GM12878 (cell line): ENCODE data around the gene CD244. TPM values are rescaled to one million over a fixed set of nuclear protein-coding genes. Genes with fewer than 3 reads are reported as not detected.

ENCODE experiments used
- ATAC-seq: fragments of 200-7000 bp; cut with Tn5 transposase; 3 replicates; pipeline ENCODE4 v1.9.1; 2020; ENCODE audit warnings: mild to moderate bottlenecking, moderate library complexity
- BruUV-seq: library from RNA; stranded (reverse); fragments of 400-500 nt; replicated peaks from 2 replicates; lab custom pipeline; 2021; lab: Mats Ljungman, UMichigan
- CTCF ChIA-PET: fragments of 300-600 bp; sonication (Branson Sonifier 250); formaldehyde crosslinking; extraction: SDS; loops from one replicate; lab custom pipeline; 2021; ENCODE audit warnings: inconsistent platforms; lab: Yijun Ruan, JAX
- POLR2A ChIA-PET: fragments of 350-600 bp; formaldehyde crosslinking; extraction: SDS; loops from one replicate; lab custom pipeline; 2021; ENCODE audit warnings: inconsistent platforms; lab: Charles Lee
- RAD21 ChIA-PET: fragments of 300-600 bp; sonication (Branson Sonifier 250); formaldehyde crosslinking; loops from one replicate; lab custom pipeline; 2023; ENCODE audit warnings: antibody characterized with exemption; ENCODE audit not compliant: unreplicated experiment; lab: Charles Lee
- SMC1A ChIA-PET: fragments of 300-600 bp; sonication (Branson Sonifier 250); formaldehyde crosslinking; loops from one replicate; lab custom pipeline; 2023; ENCODE audit not compliant: unreplicated experiment, uncharacterized antibody; lab: Charles Lee
- DNase-seq: peaks from one replicate; pipeline ENCODE4 v3.0.0-alpha.2; 2011; ENCODE audit warnings: low read depth, low spot score
- FAIRE-seq: peaks from 3 replicates; lab custom pipeline; 2011; peaks lifted over from hg19 to GRCh38; lab: Jason Lieb, UNC
- H2AFZ ChIP-seq: 2 replicates; pipeline ENCODE4 v1.6.0; 2011; ENCODE audit warnings: low read depth, low read length, control low read depth; ENCODE audit not compliant: control insufficient read depth
- H3K27ac ChIP-seq: 2 replicates; pipeline ENCODE4 v1.5.1; 2011; ENCODE audit warnings: control low read depth; ENCODE audit not compliant: control insufficient read depth, insufficient read depth
- H3K27me3 ChIP-seq, 2 experiments: replicated peaks in 1 of 2; 2 replicates each; pipeline versions ENCODE4 v1.6.0 to v1.6.1; 2011; ENCODE audit warnings: low read length in 1 of 2; ENCODE audit not compliant: control insufficient read depth in 2 of 2, insufficient read depth in 2 of 2
- H3K36me3 ChIP-seq, 2 experiments: 2 replicates each; pipeline ENCODE4 v1.5.1; 2011; ENCODE audit warnings: low read length in 1 of 2; ENCODE audit not compliant: control insufficient read depth in 2 of 2, insufficient read depth in 2 of 2
- H3K4me1 ChIP-seq: 2 replicates; pipeline ENCODE4 v1.6.1; 2011; ENCODE audit warnings: mild to moderate bottlenecking, low read length, moderate library complexity, mixed read lengths; ENCODE audit not compliant: control insufficient read depth, insufficient read depth
- H3K4me2 ChIP-seq: 2 replicates; pipeline ENCODE4 v1.6.0; 2011; ENCODE audit warnings: control low read depth; ENCODE audit not compliant: control insufficient read depth, insufficient read depth
- H3K4me3 ChIP-seq: fragments of 200-600 bp; sonication (generic); 2 replicates; pipeline ENCODE4 v1.5.1; 2016
- H3K79me2 ChIP-seq: 2 replicates; pipeline ENCODE4 v1.6.0; 2011; ENCODE audit warnings: low read length; ENCODE audit not compliant: control insufficient read depth, insufficient read depth
- H3K9ac ChIP-seq: 2 replicates; pipeline ENCODE4 v1.8.0; 2011; ENCODE audit warnings: low read length, control low read depth, mixed read lengths; ENCODE audit not compliant: control insufficient read depth, insufficient read depth
- H3K9me3 ChIP-seq: replicated peaks from 3 replicates; pipeline ENCODE4 v1.5.1; 2011; ENCODE audit warnings: mild to moderate bottlenecking, low read length; ENCODE audit not compliant: control insufficient read depth, insufficient read depth
- H4K20me1 ChIP-seq: 2 replicates; pipeline ENCODE4 v1.6.0; 2011; ENCODE audit not compliant: control insufficient read depth, insufficient read depth
- BACH1 ChIP-seq: fragments of 450-650 bp; IDR thresholded peaks from 2 replicates; pipeline ENCODE4 v1.6.1; 2017; ENCODE audit warnings: mild to moderate bottlenecking, borderline replicate concordance
- BHLHE40 ChIP-seq, 2 experiments: fragments of 450-650 bp in 1 of 2; IDR thresholded peaks; 2 replicates each; pipeline ENCODE4 v1.6.1; 2011 to 2017; ENCODE audit warnings: low read depth in 2 of 2, borderline replicate concordance in 1 of 2, improper control_type of control experiment in 1 of 2, low read length in 1 of 2, mild to moderate bottlenecking in 1 of 2
- ETV6 ChIP-seq, 2 experiments: fragments of 450-650 bp in 1 of 2; IDR thresholded peaks in 1 of 2; conservative IDR thresholded peaks in 1 of 2; 2 replicates each; pipeline ENCODE4 v1.6.1; 2014; ENCODE audit warnings: antibody characterized with exemption in 1 of 2, borderline replicate concordance in 1 of 2, low read depth in 1 of 2, mild to moderate bottlenecking in 1 of 2, moderate library complexity in 1 of 2
- KLF5 ChIP-seq: fragments of 450-650 bp; IDR thresholded peaks from 2 replicates; pipeline ENCODE4 v1.6.1; 2014; ENCODE audit warnings: mild to moderate bottlenecking; ENCODE audit not compliant: partially characterized antibody
- SMAD5 ChIP-seq: IDR thresholded peaks from 2 replicates; pipeline ENCODE4 v1.6.1; 2016; ENCODE audit warnings: antibody characterized with exemption, low read depth
- USF2 ChIP-seq: IDR thresholded peaks from 2 replicates; pipeline ENCODE4 v1.6.1; 2011; ENCODE audit warnings: low read depth, low read length, improper control_type of control experiment, borderline replicate concordance
- ZNF207 ChIP-seq: fragments of 450-650 bp; IDR thresholded peaks from 2 replicates; pipeline ENCODE4 v1.6.1; 2014; ENCODE audit warnings: antibody characterized with exemption, mild to moderate bottlenecking, borderline replicate concordance
- ZSCAN29 ChIP-seq: fragments of 450-650 bp; IDR thresholded peaks from 2 replicates; pipeline ENCODE4 v1.6.1; 2017; ENCODE audit warnings: mild to moderate bottlenecking, moderate library complexity
- WGBS: methylation state at CpG from one replicate; pipeline ENCODE4 v1.1.6; 2016; ENCODE audit warnings: low lambda C conversion rate; ENCODE audit not compliant: insufficient replicate concordance, insufficient coverage; ENCODE audit errors: missing lambda C conversion rate; 5-methylcytosine and 5-hydroxymethylcytosine counted together
- in situ Hi-C: fragments of 300-500 bp; cut with MboI; formaldehyde crosslinking; loops from 9 replicates; pipeline ENCODE4 v1.14.3; 2018; ENCODE audit warnings: mixed read lengths
- intact Hi-C: fragments of 100-400 bp; cut with micrococcal nuclease; formaldehyde crosslinking; loops from one replicate; pipeline ENCODE4 v1.14.2; 2022; ENCODE audit not compliant: unreplicated experiment
- polyA plus RNA-seq, 11 experiments: library from polyadenylated mRNA; depleted of rRNA in 4 of 11; unstranded in 6 of 11; stranded (reverse) in 5 of 11; fragments of >200 nt; fragmentation: Nextera tagmentation in 4 of 11; fragmentation: Illumina TruSeq in 1 of 11; extraction: Ambion mirVana in 4 of 11; extraction: Trizol in 1 of 11; gene quantifications; 1 replicate in 1 of 11; 2 replicates in 10 of 11; pipeline versions ENCODE4 v1.2.1 to v1.2.3, GENCODE V29; 2011 to 2016; ENCODE audit warnings: inconsistent platforms in 2 of 11, missing spikeins in 2 of 11, low read depth in 1 of 11
- total RNA-seq, 4 experiments: library from RNA; depleted of rRNA in 3 of 4; stranded (reverse); fragments of >200 nt in 3 of 4; fragmentation: Illumina TruSeq in 1 of 4; extraction: Trizol in 1 of 4; gene quantifications; 2 replicates each; pipeline versions ENCODE4 v1.2.1 to v1.2.3, GENCODE V29; 2013 to 2021

Gene CD244
- total and polyA plus RNA-seq, 10 of the 15 experiments (the other 5 are each of a cell fraction or from before 2014, with no cell fraction given): 0.24 to 13.6 (median 0.73) TPM

DNA sequence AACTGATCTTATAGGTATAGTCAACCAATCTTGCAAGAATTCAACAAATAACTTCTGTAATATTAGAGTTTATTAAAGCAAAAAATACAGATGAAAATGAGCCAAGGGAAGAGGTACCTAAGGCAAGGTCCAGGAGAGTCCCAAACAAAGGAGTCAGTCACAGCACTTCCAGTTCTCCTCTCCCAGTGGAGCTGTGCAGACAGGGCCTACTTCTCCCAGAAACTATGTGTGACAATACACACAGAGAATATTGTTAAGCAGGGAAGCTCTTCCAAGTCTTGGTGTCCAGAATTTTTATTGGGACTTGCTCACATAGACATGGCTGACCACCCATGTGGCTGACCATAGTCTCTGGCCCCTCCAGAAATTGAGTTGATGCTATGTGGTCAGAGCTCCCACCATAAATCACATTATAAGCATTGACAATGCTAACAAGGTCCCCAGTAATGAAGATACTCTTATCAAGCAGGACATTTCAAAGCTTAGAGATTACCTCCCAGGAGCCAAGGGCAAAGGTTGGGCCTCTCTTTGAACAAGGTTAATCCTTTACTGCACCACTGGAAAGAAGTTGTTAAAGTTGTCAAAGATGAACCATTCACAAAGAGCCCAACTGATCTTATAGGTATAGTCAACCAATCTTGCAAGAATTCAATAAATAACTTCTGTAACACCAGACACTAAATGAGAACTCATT, 3.5 kb upstream of the CD244 start:
- DNase-seq (no peak), ATAC-seq (no peak), FAIRE-seq (no peak)
- TF ChIP-seq BACH1: no peak
- TF ChIP-seq KLF5: no peak
- Histone ChIP-seq H4K20me1 (no peaks in the 10 kb centered on the region), H2AFZ (no peak overlapping the region), H3K9ac (no peak overlapping the region), H3K79me2 (no peaks in the 10 kb centered on the region), H3K27ac (no peak overlapping the region), H3K27me3 (no peaks in the 10 kb centered on the region), H3K9me3 (no peaks in the 10 kb centered on the region), H3K36me3 (no peaks in the 10 kb centered on the region), H3K4me3 (no peak overlapping the region), H3K4me2 (no peak overlapping the region), H3K4me1 (peaks cover 15% of the 10 kb centered on the region)
- BruUV-seq: no TSS peak
- CTCF ChIA-PET: interaction anchor here (0.8 to 7.0 kb wide), 11 partner anchors 8 to 125 kb away, joined by 3 to 99 read pairs (median 5); partner anchors contain the start of genes ITLN1 and ITLN2
- intact Hi-C loops (no loop called here), in situ Hi-C loops (no loop called here)
- POLR2A ChIA-PET: interaction anchor here (0.8 to 1.8 kb wide), 4 partner anchors 8 to 18 kb away, joined by 3 to 8 read pairs (median 6); no protein-coding TSS in a partner anchor
- RAD21 ChIA-PET: interaction anchor here (0.7 to 3.3 kb wide), 5 partner anchors 8 to 141 kb away, joined by 3 to 17 read pairs (median 7); no protein-coding TSS in a partner anchor
- SMC1A ChIA-PET: interaction anchor here (0.5 to 6.7 kb wide), 12 partner anchors 8 to 1224 kb away, joined by 3 to 41 read pairs (median 10); partner anchors contain the start of gene ITLN2

DNA sequence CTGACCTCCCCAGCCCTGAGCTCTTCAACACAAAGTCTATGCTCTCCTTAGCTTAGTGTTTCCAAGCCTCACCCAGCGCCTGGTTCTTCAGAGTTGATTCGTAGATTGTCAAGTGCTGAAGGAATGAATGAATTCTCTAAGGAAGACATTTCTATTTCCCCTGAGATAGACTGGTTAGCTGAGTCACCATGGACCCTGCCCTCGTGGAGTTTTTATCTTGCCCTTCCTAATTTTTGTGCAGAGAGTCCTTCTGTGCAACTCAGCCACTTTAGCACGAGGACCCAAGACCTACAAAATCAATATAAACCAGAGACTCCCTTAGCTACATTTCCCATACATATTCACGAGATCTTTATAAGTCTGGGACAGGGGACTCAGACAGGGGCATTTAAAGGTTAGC, 2.6 kb upstream of the CD244 start:
- SMC1A ChIA-PET: interaction anchor here (0.8 to 6.7 kb wide), 16 partner anchors 9 to 193 kb away, joined by 3 to 41 read pairs (median 6); partner anchors contain the start of gene ITLN2
- CTCF ChIA-PET: interaction anchor here (0.7 to 7.0 kb wide), 16 partner anchors 10 to 214 kb away, joined by 3 to 99 read pairs (median 4); partner anchors contain the start of genes ITLN1 and ITLN2
- no TSS peak for BruUV-seq
- H3K27me3 ChIP-seq: no peaks in the 10 kb centered on the region
- H3K9ac ChIP-seq: no peak overlapping the region
- no peak for DNase-seq
- no peaks in the 10 kb centered on the region for H4K20me1 ChIP-seq
- no peaks in the 10 kb centered on the region for H3K79me2 ChIP-seq
- no peak overlapping the region for H3K4me3 ChIP-seq
- TF ChIP-seq SMAD5 (no peak), ZNF207 (no peak), ZSCAN29 (no peak), USF2 (no peak), ETV6 (conservative IDR thresholded peaks at IDR 0.05 in 1 of 2, IDR thresholded peaks at IDR 0.05 in 1 of 2; ENCODE audit: borderline replicate concordance in 1 of 2, low read depth in 1 of 2) (no peak), BHLHE40 (IDR thresholded peaks at IDR 0.05; ENCODE audit: borderline replicate concordance in 1 of 2, low read depth in 2 of 2, low read length in 1 of 2) (no peak)
- no peak for FAIRE-seq
- H3K36me3 ChIP-seq: no peaks in the 10 kb centered on the region
- H3K4me1 ChIP-seq: peaks cover 15% of the 10 kb centered on the region
- in situ Hi-C loops (no loop called here), intact Hi-C loops (no loop called here)
- RAD21 ChIA-PET: interaction anchor here (0.8 to 3.3 kb wide), 9 partner anchors 9 to 787 kb away, joined by 3 to 17 read pairs (median 7); no protein-coding TSS in a partner anchor
- no peak overlapping the region for H3K4me2 ChIP-seq
- 42% methylated on average over 5 of the region's 5 CpGs for WGBS
- no peak overlapping the region for H2AFZ ChIP-seq
- no peak for ATAC-seq
- H3K27ac ChIP-seq: no peak overlapping the region
- no peaks in the 10 kb centered on the region for H3K9me3 ChIP-seq
- POLR2A ChIA-PET: interaction anchor here (0.7 to 1.8 kb wide), 6 partner anchors 10 to 158 kb away, joined by 3 to 8 read pairs (median 4); no protein-coding TSS in a partner anchor
